ENCODE results near the gene THSD4.

- no peak for TF ChIP-seq TAF1 (IDR thresholded peaks at IDR 0.05; ENCODE audit: borderline replicate concordance, low read depth, low read length)
- no peak for TF ChIP-seq POLR2A (IDR thresholded peaks at IDR 0.05; ENCODE audit: low read depth, low read length)
- no peak for TF ChIP-seq POLR2AphosphoS5 (IDR thresholded peaks at IDR 0.05; ENCODE audit: low read depth, low read length)
Observed at GRCh38 chr15:71739355-71739754, 624.1 kb downstream of the THSD4 start.
